GM21526 (cell line): ENCODE results near the gene FMN1.

Experiments
- ATAC-seq: cut with Tn5 transposase; IDR thresholded peaks from one replicate; pipeline ENCODE4 v1.9.1; 2021; ENCODE audit warnings: moderate library complexity; ENCODE audit not compliant: unreplicated experiment, low FRiP score

FMN1 gene

GRCh38 chr15:33200444-33200843 lies 5.9 kb upstream of the FMN1 start:
- ATAC-seq, result no peak

- no peak for ATAC-seq
These were observed 4.0 kb upstream of the FMN1 start for GRCh38 chr15:33198541-33198940.

GRCh38 chr15:33197636-33198035 lies 3.1 kb upstream of the FMN1 start:
- ATAC-seq, result no peak

DNA sequence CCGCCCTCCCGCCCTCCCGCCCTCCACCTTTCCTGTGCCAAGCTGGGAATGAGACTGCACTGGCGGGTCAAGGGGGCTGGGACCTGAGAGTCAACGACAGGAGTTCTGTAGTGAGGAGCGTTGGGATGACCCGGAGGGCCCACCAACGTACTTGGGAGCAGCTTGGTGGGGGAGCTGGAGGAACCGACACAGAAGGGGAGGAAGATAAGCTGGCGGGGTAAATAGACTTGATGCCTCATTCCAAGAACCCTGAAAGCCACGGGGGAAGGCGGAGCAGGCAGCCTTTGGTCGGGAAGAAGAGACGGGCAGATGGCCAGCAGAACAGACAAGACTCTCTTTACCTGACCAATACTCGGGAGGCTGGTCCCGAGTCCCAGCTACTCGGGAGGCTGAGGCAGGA lies 277 bp downstream of the FMN1 start:
- ATAC-seq, result no peak

- ATAC-seq, result no peak
These were observed 2.9 kb downstream of the FMN1 start for GRCh38 chr15:33191591-33191990.

GRCh38 chr15:33190539-33190938 lies 4.0 kb downstream of the FMN1 start:
- ATAC-seq, result no peak

GRCh38 chr15:33188641-33189257 lies 5.8 kb downstream of the FMN1 start:
- ATAC-seq, result peak; percentile 58

DNA sequence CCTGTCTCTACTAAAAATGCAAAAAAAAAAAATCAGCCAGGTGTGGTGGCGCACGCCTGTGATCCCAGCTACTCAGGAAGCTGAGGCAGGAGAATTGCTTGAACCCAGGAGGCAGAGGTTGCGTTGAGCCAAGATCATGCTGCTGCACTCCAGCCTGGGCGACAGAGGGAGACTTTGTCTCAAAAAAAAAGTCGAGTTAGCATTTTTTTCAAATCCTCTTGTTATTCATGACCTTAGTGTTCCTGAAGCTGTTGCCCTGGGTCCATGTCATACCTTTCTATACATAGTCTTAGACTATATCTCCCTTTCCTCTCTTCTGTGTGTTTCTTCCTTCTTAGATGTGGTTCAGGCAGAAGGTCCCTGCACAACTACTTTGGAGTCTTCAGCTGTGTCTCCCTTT lies 6.4 kb downstream of the FMN1 start:
- no peak for ATAC-seq

GRCh38 chr15:33183334-33183733 lies 11.2 kb downstream of the FMN1 start:
- no peak for ATAC-seq

- ATAC-seq, result no peak
These were observed 11.6 kb downstream of the FMN1 start for GRCh38 chr15:33182926-33183325.

- ATAC-seq, result no peak
These were observed 12.1 kb downstream of the FMN1 start for GRCh38 chr15:33182278-33182905.

DNA sequence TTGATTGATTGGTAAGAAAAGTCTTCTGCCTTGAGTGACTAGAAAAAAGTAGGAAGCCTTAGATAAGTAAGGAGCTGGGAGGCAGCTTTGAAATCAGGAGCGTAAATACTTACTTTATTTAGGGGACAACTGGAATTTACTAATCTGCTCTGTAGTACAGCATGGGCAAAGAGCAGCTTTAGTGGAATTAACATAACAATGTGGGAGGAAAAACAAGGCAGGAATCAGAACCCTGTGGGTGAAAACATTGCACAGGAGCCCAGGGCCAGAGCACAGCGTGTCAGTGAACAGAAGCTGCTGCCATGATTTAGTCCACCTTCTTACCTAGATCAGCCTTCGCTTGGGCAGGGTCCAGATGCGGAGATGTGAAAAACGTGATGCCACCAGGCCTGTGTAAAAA lies 14.6 kb downstream of the FMN1 start:
- ATAC-seq, result no peak

DNA sequence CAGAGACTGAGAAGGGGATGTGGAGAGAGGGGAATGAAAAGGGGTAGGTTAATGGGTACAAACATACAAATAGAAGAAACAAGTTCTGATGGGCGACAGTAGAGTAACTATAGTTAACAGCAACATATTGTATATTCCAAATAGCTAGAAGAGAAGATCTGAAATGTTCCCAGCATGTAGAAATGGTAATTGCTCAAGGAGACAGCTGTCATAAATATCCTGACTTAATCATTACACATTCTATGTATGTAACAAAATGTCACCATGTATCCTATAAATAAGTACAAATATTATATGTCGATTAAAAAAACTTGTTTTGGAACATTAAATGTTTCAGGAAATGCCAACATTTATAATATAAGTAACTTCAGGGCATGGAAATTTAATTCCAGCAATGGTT lies 23.3 kb downstream of the FMN1 start:
- no peak for ATAC-seq

GRCh38 chr15:33169625-33170024 lies 24.9 kb downstream of the FMN1 start:
- no peak for ATAC-seq

- ATAC-seq, result no peak
These were observed 26.1 kb downstream of the FMN1 start for GRCh38 chr15:33168444-33168843.

DNA sequence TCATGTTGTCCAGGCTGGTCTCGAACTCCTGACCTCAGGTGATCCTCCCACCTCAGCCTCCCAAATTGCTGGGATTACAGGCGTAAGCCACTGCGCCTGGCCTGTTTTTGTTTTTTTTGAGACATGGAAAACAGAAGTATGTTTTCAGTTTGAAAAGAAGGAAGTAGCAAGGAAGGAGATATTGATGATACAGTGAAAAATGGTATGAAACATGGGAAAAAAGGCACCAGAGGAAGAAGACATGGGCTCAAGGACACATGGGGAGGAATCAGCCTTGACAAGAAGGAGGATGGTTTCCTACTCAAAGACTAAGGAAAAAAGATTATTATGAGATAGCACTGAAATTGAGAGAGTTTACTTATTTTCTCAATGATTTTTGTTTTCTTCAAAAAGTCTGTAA lies 30.7 kb downstream of the FMN1 start:
- no peak for ATAC-seq

GRCh38 chr15:33161209-33161608 lies 33.3 kb downstream of the FMN1 start:
- no peak for ATAC-seq

- ATAC-seq, result no peak
These were observed 33.8 kb downstream of the FMN1 start for GRCh38 chr15:33160581-33161165.

- no peak for ATAC-seq
These were observed 34.6 kb downstream of the FMN1 start for GRCh38 chr15:33159726-33160453.

DNA sequence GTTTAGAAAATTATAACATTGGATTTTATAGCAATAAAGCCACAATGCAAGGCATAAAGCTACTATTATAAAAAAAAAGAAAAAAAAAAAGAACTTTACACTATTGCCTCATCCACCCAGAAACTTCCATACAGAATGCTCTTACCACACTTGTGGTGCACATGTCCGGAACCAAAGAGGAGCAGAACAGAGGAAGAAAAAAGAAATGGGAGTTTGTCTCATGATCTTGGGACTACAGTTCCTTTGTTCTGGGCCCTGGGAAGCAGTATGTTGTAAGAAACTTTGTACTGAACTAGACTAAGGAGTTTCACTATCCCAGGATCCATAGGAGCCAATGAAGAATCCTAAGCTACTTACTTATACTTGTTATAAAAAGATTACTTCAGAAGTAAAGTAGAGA lies 36.1 kb downstream of the FMN1 start:
- ATAC-seq, result no peak

GRCh38 chr15:33157371-33158037 lies 37.0 kb downstream of the FMN1 start:
- no peak for ATAC-seq
